ENCODE data around the gene SMARCA5. TPM values are rescaled to one million over a fixed set of nuclear protein-coding genes. Genes with fewer than 3 reads are reported as not detected.

The SMARCA5 gene
- total RNA-seq, 1 experiment from 2014 or later = 107 TPM

GRCh38 chr4:143539670-143540023 is 26.1 kb downstream of the SMARCA5 start:
- Mint-ChIP-seq H3K27ac (no peak overlapping the region), H3K9me3 (no peaks in the 10 kb centered on the region), H3K27me3 (ENCODE audit: low read depth) (no peaks in the 10 kb centered on the region), H3K4me1 (no peaks in the 10 kb centered on the region), H3K36me3 (ENCODE audit: insufficient read depth in 1 of 3, low read depth in 3 of 3) (peaks cover 48 to 88% (median 80%) of the 10 kb centered on the region in 3 experiments), H3K4me3 (no peak overlapping the region)
- H2BK12ac ChIP-seq (ENCODE audit: insufficient read length, low read depth, low read length) = no peak overlapping the region
- no peak overlapping the region for H2BK20ac ChIP-seq (ENCODE audit: low read depth, low read length, poor library complexity, severe bottlenecking)
- H3K56ac ChIP-seq (ENCODE audit: insufficient read length, low read depth, low read length) = no peak overlapping the region
- H3K79me1 ChIP-seq (ENCODE audit: insufficient read depth, low read depth, low read length, poor library complexity, severe bottlenecking) = no peaks in the 10 kb centered on the region
- H4K91ac ChIP-seq (ENCODE audit: insufficient read length, low read depth, low read length) = no peak overlapping the region
- H3K4me2 ChIP-seq (ENCODE audit: insufficient read depth, insufficient read length, low read length) = no peak overlapping the region
- no peak for TF ChIP-seq CTCF (conservative IDR thresholded peaks at IDR 0.05)
- no peak overlapping the region for H3K9ac ChIP-seq (ENCODE audit: extremely low read depth, insufficient read length, low read length)
- no peak overlapping the region for H3T11ph ChIP-seq (ENCODE audit: low read length)
- H4K5ac ChIP-seq (ENCODE audit: insufficient read length, low read depth, low read length) = no peak overlapping the region
- no peaks in the 10 kb centered on the region for H3K79me2 ChIP-seq (ENCODE audit: insufficient read depth, low read length)
- H2BK5ac ChIP-seq (ENCODE audit: insufficient read length, low read length) = no peak overlapping the region
- H2BK120ac ChIP-seq (ENCODE audit: low read depth, low read length, poor library complexity, severe bottlenecking) = no peak overlapping the region
- H3K4ac ChIP-seq (ENCODE audit: low read depth, low read length) = no peak overlapping the region
- H3K23me2 ChIP-seq (ENCODE audit: insufficient read length, low read depth, low read length, poor library complexity, severe bottlenecking) = no peaks in the 10 kb centered on the region
- no peak for DNase-seq
- H3K4me1 ChIP-seq (ENCODE audit: insufficient read depth, low read length) = no peaks in the 10 kb centered on the region
- no peak overlapping the region for H3K14ac ChIP-seq (ENCODE audit: insufficient read depth, low read length)
- H3K27me3 ChIP-seq (ENCODE audit: insufficient read depth, low read length) = no peaks in the 10 kb centered on the region
- no peak overlapping the region for H2AK5ac ChIP-seq (ENCODE audit: insufficient read length, low read length)
- H3K23ac ChIP-seq (ENCODE audit: insufficient read length, low read depth, low read length) = no peak overlapping the region
- no peak overlapping the region for H3K18ac ChIP-seq (ENCODE audit: insufficient read length, low read depth, low read length)
- no peak overlapping the region for H4K8ac ChIP-seq (replicated peaks; ENCODE audit: insufficient read length, low read depth, low read length)
- no peaks in the 10 kb centered on the region for H3K9me3 ChIP-seq (ENCODE audit: control insufficient read depth, low read depth, low read length)
- no peaks in the 10 kb centered on the region for H4K20me1 ChIP-seq (ENCODE audit: control insufficient read depth, insufficient read depth, insufficient read length)
- no peak overlapping the region for H2BK15ac ChIP-seq (ENCODE audit: low read depth, low read length)
- H2AFZ ChIP-seq (ENCODE audit: low read length) = no peak overlapping the region
- no peak overlapping the region for H3K27ac ChIP-seq (ENCODE audit: insufficient read length, low read depth, low read length)
- no CpG with 5 or more reads among the region's 3 CpGs for WGBS (ENCODE audit: extremely low coverage, insufficient read length, low lambda C conversion rate)

Data from H9 (cell line).